ENCODE results near the gene PDCD6IP.

DNA sequence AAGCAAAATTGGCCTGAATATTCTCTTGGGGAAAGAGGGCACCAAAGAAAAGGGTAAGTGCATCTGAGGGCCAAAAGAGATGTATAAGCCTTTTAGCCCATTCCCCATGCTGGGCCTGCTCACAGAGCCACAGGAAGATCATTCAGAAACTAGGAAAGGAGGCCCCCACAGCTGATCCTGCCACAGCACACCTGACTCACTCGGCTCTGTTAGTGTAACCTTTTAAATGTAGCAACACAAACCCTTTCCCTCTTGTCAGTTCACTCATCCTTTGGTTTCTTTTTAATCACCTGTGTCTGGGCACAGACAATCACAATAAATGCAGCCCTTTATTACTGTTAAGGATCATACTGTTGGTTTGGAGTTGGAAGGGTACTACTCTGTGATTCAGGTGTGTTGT lies 69.9 kb downstream of the PDCD6IP start:
- TF ChIP-seq, protein P1, sequence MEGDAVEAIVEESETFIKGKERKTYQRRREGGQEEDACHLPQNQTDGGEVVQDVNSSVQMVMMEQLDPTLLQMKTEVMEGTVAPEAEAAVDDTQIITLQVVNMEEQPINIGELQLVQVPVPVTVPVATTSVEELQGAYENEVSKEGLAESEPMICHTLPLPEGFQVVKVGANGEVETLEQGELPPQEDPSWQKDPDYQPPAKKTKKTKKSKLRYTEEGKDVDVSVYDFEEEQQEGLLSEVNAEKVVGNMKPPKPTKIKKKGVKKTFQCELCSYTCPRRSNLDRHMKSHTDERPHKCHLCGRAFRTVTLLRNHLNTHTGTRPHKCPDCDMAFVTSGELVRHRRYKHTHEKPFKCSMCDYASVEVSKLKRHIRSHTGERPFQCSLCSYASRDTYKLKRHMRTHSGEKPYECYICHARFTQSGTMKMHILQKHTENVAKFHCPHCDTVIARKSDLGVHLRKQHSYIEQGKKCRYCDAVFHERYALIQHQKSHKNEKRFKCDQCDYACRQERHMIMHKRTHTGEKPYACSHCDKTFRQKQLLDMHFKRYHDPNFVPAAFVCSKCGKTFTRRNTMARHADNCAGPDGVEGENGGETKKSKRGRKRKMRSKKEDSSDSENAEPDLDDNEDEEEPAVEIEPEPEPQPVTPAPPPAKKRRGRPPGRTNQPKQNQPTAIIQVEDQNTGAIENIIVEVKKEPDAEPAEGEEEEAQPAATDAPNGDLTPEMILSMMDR (IDR thresholded peaks at IDR 0.05): no peak
- TF ChIP-seq ZFX (IDR thresholded peaks at IDR 0.05; ENCODE audit: borderline replicate concordance): no peak
